Uterus (tissue), 2 donors: ENCODE measurements around the gene WDR7.

Source experiments
- CTCF ChIP-seq, 4 experiments: fragments of 200-600 bp in 2 of 4; fragments of 450-650 bp in 2 of 4; sonication (generic) in 2 of 4; IDR thresholded peaks; one replicate each; pipeline ENCODE4 v1.5.1; 2016 to 2019; ENCODE audit warnings: antibody characterized with exemption in 4 of 4, mild to moderate bottlenecking in 2 of 4, moderate library complexity in 1 of 4
- POLR2A ChIP-seq, 2 donors: fragments of 450-650 bp; IDR thresholded peaks; one replicate each; pipeline ENCODE4 v1.6.1; 2016; ENCODE audit warnings: antibody characterized with exemption in 2 of 2, mild to moderate bottlenecking in 1 of 2, moderate library complexity in 1 of 2

GRCh38 chr18:57059366-57059765 is 408.2 kb downstream of the WDR7 start:
- no peak for TF ChIP-seq CTCF (IDR thresholded peaks at IDR 0.05)
- no peak for TF ChIP-seq POLR2A (IDR thresholded peaks at IDR 0.05)
